ENCODE results near the gene USP49.

DNA sequence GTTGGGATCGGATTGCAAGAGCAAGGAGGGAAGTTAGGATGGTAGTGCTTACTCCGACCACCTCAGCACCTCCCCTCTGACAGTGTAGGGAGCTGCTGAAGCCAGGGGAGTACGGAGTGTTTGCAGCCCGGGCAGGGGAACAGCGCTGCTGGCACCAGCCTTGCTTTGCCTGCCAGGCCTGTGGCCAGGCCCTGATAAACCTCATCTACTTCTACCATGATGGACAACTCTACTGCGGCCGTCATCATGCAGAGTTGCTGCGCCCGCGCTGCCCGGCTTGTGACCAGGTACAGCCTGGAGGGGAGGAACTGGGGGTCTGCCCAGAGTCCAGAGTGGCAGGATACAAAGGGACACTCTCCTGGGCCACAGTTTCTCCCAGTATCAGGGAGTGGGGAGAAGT lies 109.9 kb downstream of the USP49 start:
- TF ChIP-seq, protein P1, sequence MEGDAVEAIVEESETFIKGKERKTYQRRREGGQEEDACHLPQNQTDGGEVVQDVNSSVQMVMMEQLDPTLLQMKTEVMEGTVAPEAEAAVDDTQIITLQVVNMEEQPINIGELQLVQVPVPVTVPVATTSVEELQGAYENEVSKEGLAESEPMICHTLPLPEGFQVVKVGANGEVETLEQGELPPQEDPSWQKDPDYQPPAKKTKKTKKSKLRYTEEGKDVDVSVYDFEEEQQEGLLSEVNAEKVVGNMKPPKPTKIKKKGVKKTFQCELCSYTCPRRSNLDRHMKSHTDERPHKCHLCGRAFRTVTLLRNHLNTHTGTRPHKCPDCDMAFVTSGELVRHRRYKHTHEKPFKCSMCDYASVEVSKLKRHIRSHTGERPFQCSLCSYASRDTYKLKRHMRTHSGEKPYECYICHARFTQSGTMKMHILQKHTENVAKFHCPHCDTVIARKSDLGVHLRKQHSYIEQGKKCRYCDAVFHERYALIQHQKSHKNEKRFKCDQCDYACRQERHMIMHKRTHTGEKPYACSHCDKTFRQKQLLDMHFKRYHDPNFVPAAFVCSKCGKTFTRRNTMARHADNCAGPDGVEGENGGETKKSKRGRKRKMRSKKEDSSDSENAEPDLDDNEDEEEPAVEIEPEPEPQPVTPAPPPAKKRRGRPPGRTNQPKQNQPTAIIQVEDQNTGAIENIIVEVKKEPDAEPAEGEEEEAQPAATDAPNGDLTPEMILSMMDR (IDR thresholded peaks at IDR 0.05; ENCODE audit: insufficient read depth, low read length, poor library complexity, severe bottlenecking) = no peak
- TF ChIP-seq EZH2phosphoT487 (conservative IDR thresholded peaks at IDR 0.05; ENCODE audit: low read length) = no peak

All from SU-DHL-6 (cell line).